ENCODE results near the gene MIPOL1. TPM values are rescaled to one million over a fixed set of nuclear protein-coding genes. Genes with fewer than 3 reads are reported as not detected.

Gene MIPOL1
- total and polyA plus RNA-seq, 2 of the 4 experiments (the other 2 are of a cell fraction): 2.7 to 5.9 TPM

GRCh38 chr14:37246427-37246829 lies 48.7 kb downstream of the MIPOL1 start:
- Histone ChIP-seq H3K9me3 (ENCODE audit: control insufficient read depth, insufficient read depth, low read length) (no peaks in the 10 kb centered on the region), H3K36me3 (ENCODE audit: control insufficient read depth, insufficient read depth, low read length) (no peaks in the 10 kb centered on the region), H4K91ac (ENCODE audit: insufficient read depth, low read depth, low read length) (no peak overlapping the region), H2BK20ac (ENCODE audit: low read depth, low read length) (no peak overlapping the region), H3K14ac (replicated peaks; ENCODE audit: low read depth, low read length) (no peak overlapping the region), H2AFZ (replicated peaks; ENCODE audit: low read length, poor library complexity) (no peak overlapping the region), H3K4me1 (ENCODE audit: control insufficient read depth, insufficient read depth, low read length) (no peaks in the 10 kb centered on the region), H3K4me2 (ENCODE audit: low read depth, low read length) (no peak overlapping the region), H2BK5ac (ENCODE audit: low read depth, low read length, poor library complexity, severe bottlenecking) (no peak overlapping the region), H3K56ac (ENCODE audit: extremely low read depth, insufficient read depth, low read length) (no peak overlapping the region), H3K9me1 (ENCODE audit: insufficient read depth, low read length) (no peaks in the 10 kb centered on the region), H2BK15ac (ENCODE audit: low read depth, low read length) (no peak overlapping the region), H3K23ac (ENCODE audit: low read depth, low read length) (no peak overlapping the region), H2BK120ac (ENCODE audit: low read depth, low read length) (no peak overlapping the region), H4K8ac (ENCODE audit: low read depth in 2 of 2, low read length in 2 of 2) (no peak overlapping the region), H4K5ac (ENCODE audit: low read depth, low read length) (no peak overlapping the region), H3K27ac (ENCODE audit: insufficient read depth, low read length) (no peak overlapping the region), H3K4me3 (ENCODE audit: insufficient read depth, low read depth, low read length) (no peak overlapping the region), H2AK5ac (ENCODE audit: low read depth, low read length) (no peak overlapping the region), H4K20me1 (ENCODE audit: insufficient read depth, low read length) (no peaks in the 10 kb centered on the region), H3K9ac (ENCODE audit: low read depth, low read length) (no peak overlapping the region), H3K27me3 (ENCODE audit: control insufficient read depth, insufficient read depth, low read length) (no peaks in the 10 kb centered on the region), H3K18ac (ENCODE audit: low read depth, low read length) (no peak overlapping the region), H3K79me1 (ENCODE audit: low read depth in 1 of 2, low read length in 2 of 2) (no peaks in the 10 kb centered on the region), H3K4ac (ENCODE audit: low read depth, low read length) (no peak overlapping the region), H2AK9ac (replicated peaks; ENCODE audit: low read depth, low read length, poor library complexity) (no peak overlapping the region)
- ATAC-seq (ENCODE audit: low read depth) (peak; percentile 68), DNase-seq (peak; percentile 63)
- dilution Hi-C loops (cut with HindIII; ENCODE audit: low sequenced_read_pairs, unreplicated experiment): no loop called here
- CTCF ChIA-PET: interaction anchor here (0.6 to 1.1 kb wide), 5 partner anchors 15 to 619 kb away, joined by 3 to 8 read pairs (median 3); partner anchors contain the start of gene FOXA1
- POLR2A ChIA-PET (ENCODE audit: unreplicated experiment): no interaction called here
- in situ Hi-C loops (cut with MboI; ENCODE audit: low sequenced_read_pairs): loop anchor here (10.0 kb wide), 1 partner anchor 338 kb away; no protein-coding TSS in a partner anchor
- TF ChIP-seq CHD1 (IDR thresholded peaks at IDR 0.05; ENCODE audit: low read depth, low read length): no peak
- TF ChIP-seq CTCF (conservative IDR thresholded peaks at IDR 0.05; ENCODE audit: low read depth, low read length): peak; percentile 83
- TF ChIP-seq RCOR1 (IDR thresholded peaks at IDR 0.05; ENCODE audit: insufficient replicate concordance, low read length): no peak
- TF ChIP-seq BHLHE40 (IDR thresholded peaks at IDR 0.05; ENCODE audit: low read depth, low read length): no peak
- TF ChIP-seq MAZ (IDR thresholded peaks at IDR 0.05; ENCODE audit: borderline replicate concordance, low read depth, low read length): no peak
- TF ChIP-seq RAD21 (IDR thresholded peaks at IDR 0.05; ENCODE audit: low read length): peak; percentile 84
- peak; percentile 81 for TF ChIP-seq SMC3 (IDR thresholded peaks at IDR 0.05; ENCODE audit: low read depth, low read length)
- no peak for TF ChIP-seq FOS (IDR thresholded peaks at IDR 0.05; ENCODE audit: low read depth, low read length)
- peak; percentile 61 for TF ChIP-seq CEBPB (IDR thresholded peaks at IDR 0.05; ENCODE audit: low read depth, low read length)
- TF ChIP-seq NFE2L2 (IDR thresholded peaks at IDR 0.05; ENCODE audit: low read depth, low read length): no peak
- TF ChIP-seq ELK1 (IDR thresholded peaks at IDR 0.05; ENCODE audit: borderline replicate concordance, low read depth, low read length): no peak
- TF ChIP-seq RFX5 (IDR thresholded peaks at IDR 0.05; ENCODE audit: low read depth, low read length): no peak
- 0 out of 2 replicates have a peak, but pooled peaks have one; percentile 16 for TF ChIP-seq POLR2A (IDR thresholded peaks at IDR 0.05; ENCODE audit: low read depth, low read length)
- no peak for TF ChIP-seq MXI1 (IDR thresholded peaks at IDR 0.05; ENCODE audit: borderline replicate concordance, low read depth, low read length)
- no peak for TF ChIP-seq USF2 (IDR thresholded peaks at IDR 0.05; ENCODE audit: low read depth, low read length)
- TF ChIP-seq MAFK (IDR thresholded peaks at IDR 0.05; ENCODE audit: low read depth, low read length): no peak
- intact Hi-C loops (cut with micrococcal nuclease): loop anchor here (1.0 to 2.0 kb wide), 3 partner anchors 348 to 628 kb away; no protein-coding TSS in a partner anchor
- BruUV-seq (replicated peaks): no TSS peak
